MM.1S (cell line): ENCODE data around the gene PRKG1.

Experiments
- EZH2 ChIP-seq: fragments of 300-600 bp; sonication (generic); optimal IDR thresholded peaks from 2 replicates; pipeline ENCODE3; 2017; ENCODE audit warnings: low read depth, mild to moderate bottlenecking, antibody characterized with exemption, low read length, mixed read lengths
- EZH2phosphoT487 ChIP-seq: fragments of 300-600 bp; sonication (generic); IDR thresholded peaks from 2 replicates; pipeline ENCODE4 v1.6.1; 2018; ENCODE audit warnings: antibody characterized with exemption, low read length
- TF ChIP-seq, protein P1 (sequence below): fragments of 300-600 bp; sonication (generic); IDR thresholded peaks from 2 replicates; pipeline ENCODE4 v1.5.1; 2016; ENCODE audit warnings: antibody characterized with exemption, low read length, mixed read lengths

GRCh38 chr10:51934373-51934772 is 860.1 kb downstream of the PRKG1 start:
- TF ChIP-seq, protein P1, sequence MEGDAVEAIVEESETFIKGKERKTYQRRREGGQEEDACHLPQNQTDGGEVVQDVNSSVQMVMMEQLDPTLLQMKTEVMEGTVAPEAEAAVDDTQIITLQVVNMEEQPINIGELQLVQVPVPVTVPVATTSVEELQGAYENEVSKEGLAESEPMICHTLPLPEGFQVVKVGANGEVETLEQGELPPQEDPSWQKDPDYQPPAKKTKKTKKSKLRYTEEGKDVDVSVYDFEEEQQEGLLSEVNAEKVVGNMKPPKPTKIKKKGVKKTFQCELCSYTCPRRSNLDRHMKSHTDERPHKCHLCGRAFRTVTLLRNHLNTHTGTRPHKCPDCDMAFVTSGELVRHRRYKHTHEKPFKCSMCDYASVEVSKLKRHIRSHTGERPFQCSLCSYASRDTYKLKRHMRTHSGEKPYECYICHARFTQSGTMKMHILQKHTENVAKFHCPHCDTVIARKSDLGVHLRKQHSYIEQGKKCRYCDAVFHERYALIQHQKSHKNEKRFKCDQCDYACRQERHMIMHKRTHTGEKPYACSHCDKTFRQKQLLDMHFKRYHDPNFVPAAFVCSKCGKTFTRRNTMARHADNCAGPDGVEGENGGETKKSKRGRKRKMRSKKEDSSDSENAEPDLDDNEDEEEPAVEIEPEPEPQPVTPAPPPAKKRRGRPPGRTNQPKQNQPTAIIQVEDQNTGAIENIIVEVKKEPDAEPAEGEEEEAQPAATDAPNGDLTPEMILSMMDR, result no peak
- TF ChIP-seq EZH2 (no peak), EZH2phosphoT487 (no peak)
